ENCODE measurements around the gene OR8B4. TPM values are rescaled to one million over a fixed set of nuclear protein-coding genes. Genes with fewer than 3 reads are reported as not detected.

OR8B4 gene
- total and polyA plus RNA-seq, 9 donors: not detected

DNA sequence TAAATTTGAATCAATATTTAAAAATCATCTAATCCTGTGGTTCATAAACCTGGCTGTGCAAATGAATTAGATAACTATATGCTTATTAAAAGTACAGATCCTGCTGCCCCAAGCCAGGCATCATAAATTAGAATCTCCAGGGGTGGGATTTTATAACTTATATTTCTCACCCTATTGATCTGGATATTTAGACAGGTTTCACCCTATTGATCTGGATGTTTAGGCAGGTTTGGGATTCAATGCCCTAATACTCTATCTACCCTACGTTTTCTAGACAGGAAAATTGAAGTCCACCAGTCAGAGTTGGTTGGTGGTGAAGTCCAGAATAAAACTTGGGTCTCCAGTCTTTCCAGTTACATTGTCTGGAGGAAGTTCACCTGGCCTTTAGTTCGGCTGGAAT lies 18.2 kb upstream of the OR8B4 start:
- Histone ChIP-seq H3K27me3 (no peaks in the 10 kb centered on the region), H3K9me3 (no peaks in the 10 kb centered on the region), H3K4me1 (ENCODE audit: insufficient read depth) (no peaks in the 10 kb centered on the region), H3K36me3 (no peaks in the 10 kb centered on the region), H3K27ac (no peak overlapping the region), H3K4me3 (no peak overlapping the region)
- no peak for DNase-seq
- 48 to 66% (median 49%) methylated on average over 2 of the region's 2 CpGs for WGBS, 3 donors
- TF ChIP-seq CTCF (IDR thresholded peaks at IDR 0.05): no peak
- TF ChIP-seq POLR2A (IDR thresholded peaks at IDR 0.05): no peak
- TF ChIP-seq EP300 (IDR thresholded peaks at IDR 0.05): no peak
- intact Hi-C loops (cut with DNase I): no loop called here

- 30 to 46% (median 39%) methylated on average over 6 of the region's 6 CpGs for WGBS, 3 donors
- no peak for DNase-seq
- Histone ChIP-seq H3K9me3 (no peaks in the 10 kb centered on the region), H3K27ac (no peak overlapping the region), H3K4me3 (no peak overlapping the region), H3K27me3 (no peaks in the 10 kb centered on the region), H3K36me3 (no peaks in the 10 kb centered on the region), H3K4me1 (ENCODE audit: insufficient read depth) (no peaks in the 10 kb centered on the region)
- TF ChIP-seq EP300 (IDR thresholded peaks at IDR 0.05): no peak
- TF ChIP-seq POLR2A (IDR thresholded peaks at IDR 0.05): no peak
- no peak for TF ChIP-seq CTCF (IDR thresholded peaks at IDR 0.05)
- intact Hi-C loops (cut with DNase I): no loop called here
Observed at GRCh38 chr11:124442442-124442841, 17.8 kb upstream of the OR8B4 start.

GRCh38 chr11:124441519-124441918 lies 16.8 kb upstream of the OR8B4 start:
- no peak for DNase-seq
- WGBS, 3 donors: 67 to 82% (median 74%) methylated on average over 7 of the region's 7 CpGs
- TF ChIP-seq POLR2A (IDR thresholded peaks at IDR 0.05): no peak
- no peak for TF ChIP-seq CTCF (IDR thresholded peaks at IDR 0.05)
- no peak for TF ChIP-seq EP300 (IDR thresholded peaks at IDR 0.05)

GRCh38 chr11:124441081-124441480 lies 16.4 kb upstream of the OR8B4 start:
- intact Hi-C loops (cut with DNase I): no loop called here
- no peak overlapping the region for H3K27ac ChIP-seq
- H3K9me3 ChIP-seq: no peaks in the 10 kb centered on the region
- no peak for DNase-seq
- H3K36me3 ChIP-seq: no peaks in the 10 kb centered on the region
- TF ChIP-seq EP300 (IDR thresholded peaks at IDR 0.05): no peak
- no peak for TF ChIP-seq POLR2A (IDR thresholded peaks at IDR 0.05)
- TF ChIP-seq CTCF (IDR thresholded peaks at IDR 0.05): no peak
- H3K27me3 ChIP-seq: no peaks in the 10 kb centered on the region
- no peak overlapping the region for H3K4me3 ChIP-seq
- WGBS, 3 donors: 77 to 82% (median 78%) methylated on average over 5 of the region's 5 CpGs
- H3K4me1 ChIP-seq (ENCODE audit: insufficient read depth): no peaks in the 10 kb centered on the region

More at GRCh38 chr11:124441519-124441918, 16.8 kb upstream of the OR8B4 start:
- no peak overlapping the region for H3K4me3 ChIP-seq
- H3K4me1 ChIP-seq (ENCODE audit: insufficient read depth): no peaks in the 10 kb centered on the region
- H3K27me3 ChIP-seq: no peaks in the 10 kb centered on the region
- no peaks in the 10 kb centered on the region for H3K36me3 ChIP-seq
- intact Hi-C loops (cut with DNase I): no loop called here
- no peaks in the 10 kb centered on the region for H3K9me3 ChIP-seq
- no peak overlapping the region for H3K27ac ChIP-seq

DNA sequence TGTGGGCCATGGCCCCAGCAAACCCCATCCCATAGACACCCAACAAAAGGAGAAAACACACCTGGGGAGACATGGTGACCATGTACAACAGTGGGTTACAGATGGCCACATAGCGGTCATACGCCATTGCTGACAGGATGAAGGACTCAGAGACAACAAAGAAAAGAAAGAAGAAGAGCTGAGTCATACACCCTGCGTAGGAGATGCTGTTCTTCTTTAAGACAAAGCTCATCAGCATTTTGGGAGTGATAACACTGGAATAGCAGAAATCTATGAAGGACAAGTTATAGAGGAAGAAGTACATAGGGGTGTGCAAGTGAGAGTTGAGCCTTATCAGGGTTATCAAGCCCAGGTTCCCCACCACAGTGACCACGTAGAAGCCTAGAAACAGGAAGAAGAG lies 15.9 kb upstream of the OR8B4 start:
- DNase-seq: no peak
- Histone ChIP-seq H3K9me3 (no peaks in the 10 kb centered on the region), H3K36me3 (no peaks in the 10 kb centered on the region), H3K27me3 (no peaks in the 10 kb centered on the region), H3K4me3 (no peak overlapping the region), H3K27ac (no peak overlapping the region), H3K4me1 (ENCODE audit: insufficient read depth) (no peaks in the 10 kb centered on the region)
- 73 to 76% (median 76%) methylated on average over 4 of the region's 4 CpGs for WGBS, 3 donors
- TF ChIP-seq CTCF (IDR thresholded peaks at IDR 0.05) (no peak), EP300 (IDR thresholded peaks at IDR 0.05) (no peak), POLR2A (IDR thresholded peaks at IDR 0.05) (no peak)
- intact Hi-C loops (cut with DNase I): no loop called here

Data from ovary (tissue), 9 donors.